ENCODE data around the gene SNX15.

- TF ChIP-seq POLR2AphosphoS5 (IDR thresholded peaks at IDR 0.05; ENCODE audit: low read depth, low read length) (no peak), REST (IDR thresholded peaks at IDR 0.05; ENCODE audit: insufficient read depth in 1 of 2, low read depth in 2 of 2, low read length in 2 of 2) (no peak)
These were observed 40.2 kb downstream of the SNX15 start for GRCh38 chr11:65067446-65067845.

Measured in PFSK-1 (cell line).